Mesendoderm (in vitro differentiated cells): ENCODE measurements around the gene LYST.

ENCODE experiments used
- DNase-seq: peaks from one replicate; pipeline ENCODE4 v3.0.0; 2013
- H2AK5ac ChIP-seq: 2 replicates; pipeline ENCODE4 v1.6.1; 2013; ENCODE audit warnings: low read length, inconsistent platforms
- H2BK120ac ChIP-seq: 2 replicates; pipeline ENCODE4 v1.6.1; 2013; ENCODE audit warnings: low read depth, mild to moderate bottlenecking, low read length, moderate library complexity, mixed read lengths
- H2BK15ac ChIP-seq: replicated peaks from 2 replicates; pipeline ENCODE4 v1.6.1; 2013; ENCODE audit warnings: low read depth, mild to moderate bottlenecking, moderate library complexity
- H2BK5ac ChIP-seq: 2 replicates; pipeline ENCODE4 v1.6.1; 2013; ENCODE audit warnings: low read length, inconsistent platforms
- H3K18ac ChIP-seq: 2 replicates; pipeline ENCODE4 v1.6.1; 2013; ENCODE audit warnings: mild to moderate bottlenecking, low read length, mixed read lengths
- H3K23ac ChIP-seq: one replicate; pipeline ENCODE4 v1.6.1; 2013; ENCODE audit warnings: low read length
- H3K27ac ChIP-seq: 2 replicates; pipeline ENCODE4 v1.5.1; 2013; ENCODE audit warnings: low read depth, mild to moderate bottlenecking, inconsistent platforms, low read length, moderate library complexity
- H3K27me3 ChIP-seq: 2 replicates; pipeline ENCODE4 v1.6.1; 2013; ENCODE audit warnings: low read length, control low read depth, mild to moderate bottlenecking, inconsistent platforms; ENCODE audit not compliant: insufficient read depth, poor library complexity
- H3K36me3 ChIP-seq: 2 replicates; pipeline ENCODE4 v1.6.1; 2013; ENCODE audit warnings: low read length, inconsistent platforms; ENCODE audit not compliant: control insufficient read depth, insufficient read depth
- H3K4ac ChIP-seq: one replicate; pipeline ENCODE4 v1.6.1; 2013; ENCODE audit warnings: low read depth, mild to moderate bottlenecking, low read length, moderate library complexity
- H3K4me1 ChIP-seq: 2 replicates; pipeline ENCODE4 v1.6.1; 2013; ENCODE audit warnings: low read depth, low read length, inconsistent platforms; ENCODE audit not compliant: control insufficient read depth
- H3K4me2 ChIP-seq: 2 replicates; pipeline ENCODE4 v1.6.1; 2013; ENCODE audit warnings: low read length
- H3K4me3 ChIP-seq: 2 replicates; pipeline ENCODE4 v1.5.1; 2013; ENCODE audit warnings: mild to moderate bottlenecking, low read length
- H3K56ac ChIP-seq: one replicate; pipeline ENCODE4 v1.6.1; 2013; ENCODE audit warnings: low read length
- H3K79me1 ChIP-seq: 2 replicates; pipeline ENCODE4 v1.6.1; 2013; ENCODE audit warnings: low read length, inconsistent platforms
- H3K79me2 ChIP-seq: 2 replicates; pipeline ENCODE4 v1.6.1; 2013; ENCODE audit warnings: mild to moderate bottlenecking, low read length; ENCODE audit not compliant: control insufficient read depth, insufficient read depth
- H3K9ac ChIP-seq: 2 replicates; pipeline ENCODE4 v1.6.1; 2013; ENCODE audit warnings: low read length, inconsistent platforms
- H4K5ac ChIP-seq: one replicate; pipeline ENCODE4 v1.6.1; 2013; ENCODE audit warnings: low read length
- H4K8ac ChIP-seq: one replicate; pipeline ENCODE4 v1.6.1; 2013; ENCODE audit warnings: low read depth, mild to moderate bottlenecking, control low read depth, low read length, moderate library complexity
- WGBS: extraction: QIAGEN DNeasy Blood & Tissue Kit; methylation state at CpG from one replicate; pipeline ENCODE4 v1.1.7; 2013; ENCODE audit warnings: low lambda C conversion rate, missing lambda C conversion rate; ENCODE audit not compliant: insufficient coverage; ENCODE audit errors: extremely low coverage; 5-methylcytosine and 5-hydroxymethylcytosine counted together

Gene LYST

DNA sequence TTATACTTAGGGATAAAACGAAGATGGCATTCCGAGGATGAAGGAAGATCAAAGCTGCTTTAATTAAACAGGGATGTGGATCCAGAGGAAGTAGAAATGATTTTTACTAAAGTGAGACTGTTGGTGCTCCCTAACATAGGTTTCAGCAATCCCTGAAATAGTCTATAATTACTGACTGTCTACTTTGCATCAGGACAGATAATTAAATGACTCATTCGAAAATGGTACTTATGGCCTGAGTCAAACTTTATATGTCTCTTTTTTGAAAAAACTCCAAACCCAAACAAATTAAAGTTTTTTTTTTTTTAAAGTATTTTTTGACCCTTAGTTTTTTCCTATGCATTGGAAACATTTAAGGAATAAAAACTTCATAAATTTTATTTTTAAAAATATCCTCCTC is 90.3 kb downstream of the LYST start:
- no peak overlapping the region for H3K56ac ChIP-seq
- H3K18ac ChIP-seq, result no peak overlapping the region
- no peak overlapping the region for H3K4me2 ChIP-seq
- no peak overlapping the region for H2BK5ac ChIP-seq
- H3K4ac ChIP-seq, result no peak overlapping the region
- no peak for DNase-seq
- no peak overlapping the region for H2BK120ac ChIP-seq
- no peak overlapping the region for H4K8ac ChIP-seq
- no peaks in the 10 kb centered on the region for H3K79me1 ChIP-seq
- H4K5ac ChIP-seq, result no peak overlapping the region
- no peak overlapping the region for H2BK15ac ChIP-seq
- H3K27me3 ChIP-seq, result no peaks in the 10 kb centered on the region
- no peaks in the 10 kb centered on the region for H3K36me3 ChIP-seq
- no peaks in the 10 kb centered on the region for H3K79me2 ChIP-seq
- H3K27ac ChIP-seq, result no peak overlapping the region
- H3K4me1 ChIP-seq, result no peaks in the 10 kb centered on the region
- H2AK5ac ChIP-seq, result no peak overlapping the region
- H3K9ac ChIP-seq, result no peak overlapping the region
- H3K4me3 ChIP-seq, result no peak overlapping the region
- WGBS, result no CpG with 5 or more reads among the region's 3 CpGs
- H3K23ac ChIP-seq, result no peak overlapping the region

DNA sequence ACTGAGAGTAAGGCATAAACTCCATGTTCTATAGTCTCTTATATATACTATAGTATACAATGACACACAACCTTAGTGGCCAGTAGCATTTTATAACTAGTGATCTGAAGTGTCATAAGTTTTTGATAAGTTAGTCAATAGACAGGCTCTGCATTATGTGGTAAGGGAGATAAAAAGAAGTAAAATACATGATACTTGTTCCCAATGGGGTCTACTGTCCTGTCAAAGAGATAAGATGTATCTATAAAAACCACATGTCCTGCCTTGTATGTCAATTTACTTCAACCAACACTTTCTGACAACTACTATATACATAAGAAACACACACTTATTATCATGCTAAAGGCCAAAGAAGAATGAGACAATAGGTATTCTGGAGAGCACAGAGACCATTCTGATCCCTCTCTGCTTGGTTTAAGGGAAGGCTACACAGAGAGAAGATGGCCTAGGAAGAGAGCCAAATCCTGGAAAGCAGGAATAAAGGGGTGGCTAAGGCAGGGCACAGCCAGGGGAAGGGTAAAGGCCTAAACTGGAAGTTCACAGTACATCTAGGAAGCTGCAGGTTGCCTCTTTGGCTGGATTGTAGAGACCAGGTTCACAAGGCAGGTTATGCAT is 91.4 kb downstream of the LYST start:
- H2BK15ac ChIP-seq, result no peak overlapping the region
- H3K9ac ChIP-seq, result no peak overlapping the region
- H3K4me1 ChIP-seq, result no peaks in the 10 kb centered on the region
- H2AK5ac ChIP-seq, result no peak overlapping the region
- no peak for DNase-seq
- no peak overlapping the region for H3K4ac ChIP-seq
- H3K79me1 ChIP-seq, result no peaks in the 10 kb centered on the region
- no peak overlapping the region for H4K5ac ChIP-seq
- no peak overlapping the region for H3K56ac ChIP-seq
- H3K4me3 ChIP-seq, result no peak overlapping the region
- no peaks in the 10 kb centered on the region for H3K36me3 ChIP-seq
- H2BK5ac ChIP-seq, result no peak overlapping the region
- no peaks in the 10 kb centered on the region for H3K79me2 ChIP-seq
- H4K8ac ChIP-seq, result no peak overlapping the region
- H2BK120ac ChIP-seq, result no peak overlapping the region
- no peak overlapping the region for H3K27ac ChIP-seq
- H3K27me3 ChIP-seq, result no peaks in the 10 kb centered on the region
- no peak overlapping the region for H3K23ac ChIP-seq
- H3K18ac ChIP-seq, result no peak overlapping the region
- no peak overlapping the region for H3K4me2 ChIP-seq

GRCh38 chr1:235767795-235768194 is 98.9 kb downstream of the LYST start:
- no peak overlapping the region for H2BK120ac ChIP-seq
- H3K36me3 ChIP-seq, result no peaks in the 10 kb centered on the region
- no peak overlapping the region for H3K18ac ChIP-seq
- H4K5ac ChIP-seq, result no peak overlapping the region
- DNase-seq, result no peak
- no peaks in the 10 kb centered on the region for H3K4me1 ChIP-seq
- H4K8ac ChIP-seq, result no peak overlapping the region
- no peak overlapping the region for H2BK5ac ChIP-seq
- no peak overlapping the region for H2AK5ac ChIP-seq
- H3K27me3 ChIP-seq, result no peaks in the 10 kb centered on the region
- no peak overlapping the region for H3K23ac ChIP-seq
- no peak overlapping the region for H3K4me3 ChIP-seq
- no peak overlapping the region for H3K4me2 ChIP-seq
- no peaks in the 10 kb centered on the region for H3K79me1 ChIP-seq
- H3K56ac ChIP-seq, result no peak overlapping the region
- no peaks in the 10 kb centered on the region for H3K79me2 ChIP-seq
- no peak overlapping the region for H3K9ac ChIP-seq
- H2BK15ac ChIP-seq, result no peak overlapping the region
- H3K27ac ChIP-seq, result no peak overlapping the region
- H3K4ac ChIP-seq, result no peak overlapping the region
- WGBS, result no CpG with 5 or more reads among the region's 2 CpGs

DNA sequence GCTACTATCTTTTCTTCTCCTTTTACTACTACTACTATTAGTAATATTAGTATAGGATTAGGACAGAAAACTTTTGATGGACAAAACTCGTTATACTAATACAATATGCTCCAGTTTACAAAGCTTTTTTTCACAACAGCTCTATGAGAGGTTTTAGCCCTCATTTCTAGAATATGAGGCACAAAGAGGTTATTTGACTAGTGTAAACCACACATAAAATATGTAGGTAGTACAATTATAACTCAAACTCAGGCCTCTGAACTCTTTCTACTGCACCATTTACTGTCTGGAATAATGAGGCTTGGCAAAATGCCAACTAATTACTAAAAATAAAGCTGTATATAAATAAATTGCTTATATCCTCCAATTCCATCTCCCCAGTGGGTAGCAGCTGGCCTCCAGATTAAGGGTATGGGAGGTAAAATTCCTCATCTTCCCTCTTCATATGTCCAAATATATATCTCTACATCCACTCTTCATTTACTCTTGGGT is 99.9 kb downstream of the LYST start:
- Histone ChIP-seq H2BK5ac (no peak overlapping the region), H3K4me3 (no peak overlapping the region), H3K23ac (no peak overlapping the region), H3K27me3 (no peaks in the 10 kb centered on the region), H3K9ac (no peak overlapping the region), H4K5ac (no peak overlapping the region), H2BK120ac (no peak overlapping the region), H3K79me1 (no peaks in the 10 kb centered on the region), H3K27ac (no peak overlapping the region), H4K8ac (no peak overlapping the region), H3K56ac (no peak overlapping the region), H2BK15ac (no peak overlapping the region), H3K79me2 (no peaks in the 10 kb centered on the region), H3K4ac (no peak overlapping the region), H3K4me2 (no peak overlapping the region), H3K18ac (no peak overlapping the region), H2AK5ac (no peak overlapping the region), H3K36me3 (no peaks in the 10 kb centered on the region), H3K4me1 (no peaks in the 10 kb centered on the region)
- no CpG with 5 or more reads among the region's 1 CpG for WGBS
- no peak for DNase-seq

DNA sequence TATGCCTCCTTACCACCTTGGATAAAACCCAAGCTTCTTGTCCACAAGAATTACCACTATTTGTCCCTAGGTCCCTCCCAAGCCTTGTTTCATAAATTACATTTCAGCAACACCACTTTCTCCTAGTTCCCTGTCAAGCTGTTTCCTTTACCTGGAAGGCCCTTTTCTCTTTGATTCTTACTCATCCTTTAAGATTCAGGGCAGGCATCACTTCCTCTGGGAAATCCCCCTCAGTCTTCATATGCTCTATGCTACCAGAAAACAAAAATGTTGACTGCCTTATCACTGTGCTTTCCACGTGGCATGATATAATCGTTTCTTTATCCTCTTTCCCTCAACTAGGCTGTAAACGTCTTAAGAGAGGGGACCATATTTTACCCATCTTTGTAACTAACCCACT is 102.7 kb downstream of the LYST start:
- Histone ChIP-seq H3K9ac (no peak overlapping the region), H3K36me3 (no peaks in the 10 kb centered on the region), H3K23ac (no peak overlapping the region), H2BK5ac (no peak overlapping the region), H3K27ac (no peak overlapping the region), H4K5ac (no peak overlapping the region), H3K27me3 (no peaks in the 10 kb centered on the region), H3K4me2 (no peak overlapping the region), H2BK120ac (no peak overlapping the region), H3K79me1 (no peaks in the 10 kb centered on the region), H3K4me1 (no peaks in the 10 kb centered on the region), H3K4me3 (no peak overlapping the region), H4K8ac (no peak overlapping the region), H3K18ac (no peak overlapping the region), H3K79me2 (no peaks in the 10 kb centered on the region), H3K4ac (no peak overlapping the region), H3K56ac (no peak overlapping the region), H2BK15ac (no peak overlapping the region), H2AK5ac (no peak overlapping the region)
- DNase-seq, result no peak
- no CpG with 5 or more reads among the region's 3 CpGs for WGBS

GRCh38 chr1:235759336-235759735 is 107.4 kb downstream of the LYST start:
- H3K9ac ChIP-seq, result no peak overlapping the region
- no peak overlapping the region for H2BK5ac ChIP-seq
- H2AK5ac ChIP-seq, result no peak overlapping the region
- no peaks in the 10 kb centered on the region for H3K79me2 ChIP-seq
- H3K36me3 ChIP-seq, result no peaks in the 10 kb centered on the region
- H2BK15ac ChIP-seq, result no peak overlapping the region
- H3K27ac ChIP-seq, result no peak overlapping the region
- H2BK120ac ChIP-seq, result no peak overlapping the region
- no peak overlapping the region for H4K5ac ChIP-seq
- no peaks in the 10 kb centered on the region for H3K4me1 ChIP-seq
- H3K18ac ChIP-seq, result no peak overlapping the region
- no peak for DNase-seq
- H3K79me1 ChIP-seq, result no peaks in the 10 kb centered on the region
- H3K23ac ChIP-seq, result no peak overlapping the region
- H3K4ac ChIP-seq, result no peak overlapping the region
- H4K8ac ChIP-seq, result no peak overlapping the region
- WGBS, result no CpG with 5 or more reads among the region's 6 CpGs
- H3K27me3 ChIP-seq, result no peaks in the 10 kb centered on the region
- H3K56ac ChIP-seq, result no peak overlapping the region
- H3K4me2 ChIP-seq, result no peak overlapping the region
- H3K4me3 ChIP-seq, result no peak overlapping the region
